Lower leg skin (tissue), 4 donors: ENCODE measurements around the gene ZNF337. TPM values are rescaled to one million over a fixed set of nuclear protein-coding genes. Genes with fewer than 3 reads are reported as not detected.

Experiments used
- DNase-seq, 2 donors: peaks; one replicate each; pipeline ENCODE4 v3.0.0-alpha.2; 2019; ENCODE audit warnings: low spot score in 2 of 2
- H3K4me3 ChIP-seq: fragments of 200-600 bp; sonication (generic); 2 replicates; pipeline ENCODE4 v1.5.1; 2017; ENCODE audit warnings: mild to moderate bottlenecking, low read depth; ENCODE audit not compliant: poor library complexity, severe bottlenecking
- POLR2A ChIP-seq, 2 donors: fragments of 450-650 bp; IDR thresholded peaks; one replicate each; pipeline ENCODE4 v1.6.1; 2016 to 2017; ENCODE audit warnings: antibody characterized with exemption in 2 of 2, mild to moderate bottlenecking in 1 of 2, moderate library complexity in 1 of 2
- whole genome bisulfite sequencing, 2 donors: methylation state at CpG; one replicate each; pipeline ENCODE4 v1.1.5; 2018; 5-methylcytosine and 5-hydroxymethylcytosine counted together
- intact Hi-C: fragments of 100-400 bp; cut with DNase I; formaldehyde crosslinking; loops from one replicate; pipeline ENCODE4 v1.15.0; 2023; ENCODE audit warnings: low total_unique reads
- total RNA-seq, 4 donors: library from RNA; depleted of rRNA; stranded (reverse); fragments of >200 nt; gene quantifications; one replicate each; pipeline ENCODE4 v1.1.0, GENCODE V29; 2016
- TF ChIP-seq, protein P1 (sequence below), 3 donors: fragments of 450-650 bp; IDR thresholded peaks; one replicate each; pipeline ENCODE4 v1.5.1; 2016; ENCODE audit warnings: antibody characterized with exemption in 3 of 3, mild to moderate bottlenecking in 3 of 3, moderate library complexity in 2 of 3

Gene ZNF337
- total RNA-seq = 10 to 100 TPM; 10.7 to 18.9 (median 13.4) TPM

- intact Hi-C loops = loop anchor here (10.0 kb wide), 1 partner anchor 702 kb away; the partner anchor contains the start of gene APMAP
- no peak for TF ChIP-seq POLR2A (IDR thresholded peaks at IDR 0.05)
- TF ChIP-seq, protein P1, sequence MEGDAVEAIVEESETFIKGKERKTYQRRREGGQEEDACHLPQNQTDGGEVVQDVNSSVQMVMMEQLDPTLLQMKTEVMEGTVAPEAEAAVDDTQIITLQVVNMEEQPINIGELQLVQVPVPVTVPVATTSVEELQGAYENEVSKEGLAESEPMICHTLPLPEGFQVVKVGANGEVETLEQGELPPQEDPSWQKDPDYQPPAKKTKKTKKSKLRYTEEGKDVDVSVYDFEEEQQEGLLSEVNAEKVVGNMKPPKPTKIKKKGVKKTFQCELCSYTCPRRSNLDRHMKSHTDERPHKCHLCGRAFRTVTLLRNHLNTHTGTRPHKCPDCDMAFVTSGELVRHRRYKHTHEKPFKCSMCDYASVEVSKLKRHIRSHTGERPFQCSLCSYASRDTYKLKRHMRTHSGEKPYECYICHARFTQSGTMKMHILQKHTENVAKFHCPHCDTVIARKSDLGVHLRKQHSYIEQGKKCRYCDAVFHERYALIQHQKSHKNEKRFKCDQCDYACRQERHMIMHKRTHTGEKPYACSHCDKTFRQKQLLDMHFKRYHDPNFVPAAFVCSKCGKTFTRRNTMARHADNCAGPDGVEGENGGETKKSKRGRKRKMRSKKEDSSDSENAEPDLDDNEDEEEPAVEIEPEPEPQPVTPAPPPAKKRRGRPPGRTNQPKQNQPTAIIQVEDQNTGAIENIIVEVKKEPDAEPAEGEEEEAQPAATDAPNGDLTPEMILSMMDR (IDR thresholded peaks at IDR 0.05) = peak in 1 of 3 donors; percentile 12
- DNase-seq = peak; percentile 91 to 98
- 0% methylated on average over 23 to 34 of the region's 82 CpGs for WGBS, 2 donors
- peak within 1 kb of the TSS; percentile 87 for H3K4me3 ChIP-seq
Observed at GRCh38 chr20:25696371-25697131, at the start of gene ZNF337. ZNF337 (minus strand) TSS chr20:25696853; CDS start chr20:25686417, 10,436 bp downstream.

- no peak overlapping the region for H3K4me3 ChIP-seq
- no peak for TF ChIP-seq POLR2A (IDR thresholded peaks at IDR 0.05)
- TF ChIP-seq, protein P1 (IDR thresholded peaks at IDR 0.05) = no peak
- peak in 1 of 2 donors; percentile 66 for DNase-seq
- WGBS, 2 donors = 100% methylated on average over 1 of the region's 1 CpG
- intact Hi-C loops = no loop called here
Observed at GRCh38 chr20:25745738-25746137, 49.1 kb upstream of the ZNF337 start.

DNA sequence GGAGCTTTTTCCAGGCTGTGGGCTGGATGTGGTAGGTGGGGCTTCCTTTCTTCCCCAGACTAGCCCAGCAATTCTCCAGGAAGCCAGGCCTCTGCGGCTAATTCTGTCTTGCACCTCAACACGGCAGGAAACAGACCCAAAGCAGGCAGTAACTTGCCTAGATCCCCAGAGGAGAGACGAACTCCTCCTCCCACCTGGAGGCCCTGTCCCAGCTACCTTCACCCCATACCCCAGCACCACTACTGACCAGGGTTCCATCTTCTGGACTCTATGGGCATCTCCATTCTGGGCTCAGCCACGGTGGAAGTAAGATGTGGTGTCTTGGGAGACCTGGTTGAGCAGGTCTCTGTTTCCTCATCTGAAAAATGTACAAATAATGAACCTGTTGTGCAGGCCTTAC, 48.4 kb upstream of the ZNF337 start:
- peak in 1 of 2 donors; percentile 75 for DNase-seq
- TF ChIP-seq, protein P1 (IDR thresholded peaks at IDR 0.05) = no peak
- no peak for TF ChIP-seq POLR2A (IDR thresholded peaks at IDR 0.05)
- intact Hi-C loops = no loop called here
- H3K4me3 ChIP-seq = no peak overlapping the region
- 73 to 75% methylated on average over 4 of the region's 4 CpGs for WGBS, 2 donors

GRCh38 chr20:25744261-25744660, 47.6 kb upstream of the ZNF337 start:
- WGBS, 2 donors = 93 to 95% methylated on average over 2 of the region's 2 CpGs
- H3K4me3 ChIP-seq = no peak overlapping the region
- TF ChIP-seq, protein P1 (IDR thresholded peaks at IDR 0.05) = no peak
- no peak for TF ChIP-seq POLR2A (IDR thresholded peaks at IDR 0.05)
- intact Hi-C loops = no loop called here
- DNase-seq = peak in 1 of 2 donors; percentile 23

DNA sequence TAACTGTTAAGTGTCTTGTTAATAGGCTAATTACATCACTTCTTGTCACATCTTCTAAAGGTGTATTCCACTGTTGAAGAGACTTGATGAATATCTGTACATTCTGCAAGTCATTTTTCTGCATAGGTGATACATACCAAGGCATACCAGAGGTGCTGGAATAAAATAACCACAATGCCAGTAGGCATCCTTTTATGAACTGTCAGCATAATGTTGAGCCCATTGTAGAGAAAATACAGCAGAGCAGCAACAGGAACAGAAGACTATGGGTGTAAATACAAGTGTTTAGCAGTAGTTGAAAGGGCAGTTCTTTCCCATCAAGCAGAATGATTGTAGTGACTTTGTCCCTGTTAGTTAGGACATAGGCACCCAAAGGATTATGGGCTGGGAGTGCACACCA, 44.4 kb upstream of the ZNF337 start:
- intact Hi-C loops = no loop called here
- H3K4me3 ChIP-seq = no peak overlapping the region
- no peak for DNase-seq
- TF ChIP-seq, protein P1 (IDR thresholded peaks at IDR 0.05) = no peak
- TF ChIP-seq POLR2A (IDR thresholded peaks at IDR 0.05) = no peak
